Activated T-helper 2 cell treated with anti-CD3 and anti-CD28 coated beads, Interferon-gamma antibody, Interleukin-2, Interleukin-4, amounts not matched to agents 10 μg/mL and 5 μg/mL and 100 μg/mL, durations not matched to agents 14 hours and 24 hours and 36 hours (primary cell): ENCODE measurements around the gene SVIL. TPM values are rescaled to one million over a fixed set of nuclear protein-coding genes. Genes with fewer than 3 reads are reported as not detected.
"Not testable (repeated sequence)": the region's sequence is repeated elsewhere in the genome, so short reads cannot be mapped to it uniquely, and the experiment has no call there.

ENCODE experiments used
- DNase-seq: peaks from one replicate; pipeline ENCODE4 v3.0.0; 2021; ENCODE audit warnings: low spot score
- H3K27ac Mint-ChIP-seq: one replicate; pipeline ENCODE4 v1.8.0; 2021; ENCODE audit warnings: mixed read lengths
- H3K27me3 Mint-ChIP-seq: one replicate; pipeline ENCODE4 v1.8.0; 2021; ENCODE audit warnings: low read depth, mixed read lengths
- H3K36me3 Mint-ChIP-seq: one replicate; pipeline ENCODE4 v1.8.0; 2021; ENCODE audit warnings: low read depth, mixed read lengths
- H3K4me1 Mint-ChIP-seq: one replicate; pipeline ENCODE4 v1.8.0; 2021; ENCODE audit warnings: low read depth, mixed read lengths
- H3K4me3 Mint-ChIP-seq: one replicate; pipeline ENCODE4 v1.8.0; 2021; ENCODE audit warnings: low read depth, mild to moderate bottlenecking, moderate library complexity, mixed read lengths
- H3K9me3 Mint-ChIP-seq: one replicate; pipeline ENCODE4 v1.8.0; 2021; ENCODE audit warnings: mixed read lengths
- intact Hi-C: fragments of 100-400 bp; cut with micrococcal nuclease; formaldehyde crosslinking; loops from one replicate; pipeline ENCODE4 v1.15.1; 2023
- total RNA-seq: library from RNA; stranded (reverse); gene quantifications from 2 replicates; pipeline ENCODE4 v1.2.3, GENCODE V29; 2022

Gene SVIL
- total RNA-seq, 1 donor from 2014 or later: 9.8 TPM

- H3K27ac Mint-ChIP-seq, H3K36me3 Mint-ChIP-seq, H3K27me3 Mint-ChIP-seq, H3K4me1 Mint-ChIP-seq, DNase-seq, intact Hi-C loops, H3K4me3 Mint-ChIP-seq: not testable (repeated sequence)
- H3K9me3 Mint-ChIP-seq: peaks cover 23% of the 10 kb centered on the region
These were observed 20.5 kb downstream of the SVIL start for GRCh38 chr10:29614289-29614688.

DNA sequence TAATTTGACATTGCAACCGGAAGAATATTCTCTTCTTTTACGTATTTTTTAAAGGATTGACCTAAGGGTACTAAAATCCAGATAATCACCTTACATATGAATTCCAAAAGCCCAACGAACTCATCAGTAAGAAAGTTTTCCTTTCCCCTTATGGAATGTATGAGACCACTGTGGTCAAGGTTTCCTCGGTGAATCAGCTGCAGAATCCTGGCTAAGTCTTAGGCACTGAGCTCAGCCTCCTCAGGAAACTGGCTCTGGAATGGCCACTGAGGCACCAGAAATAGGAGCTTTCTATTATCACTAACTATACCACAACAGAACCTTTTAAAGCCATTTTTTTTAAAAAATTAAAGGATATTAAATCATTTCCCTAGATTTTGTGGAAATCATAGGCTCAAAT lies 21.0 kb downstream of the SVIL start:
- Mint-ChIP-seq H3K27ac (no peak overlapping the region), H3K4me1 (no peaks in the 10 kb centered on the region), H3K4me3 (no peak overlapping the region), H3K36me3 (peaks cover 3% of the 10 kb centered on the region), H3K9me3 (peaks cover 27% of the 10 kb centered on the region), H3K27me3 (no peaks in the 10 kb centered on the region)
- no peak for DNase-seq
- intact Hi-C loops: no loop called here

- H3K27ac Mint-ChIP-seq: no peak overlapping the region
- H3K4me1 Mint-ChIP-seq: no peaks in the 10 kb centered on the region
- peaks cover 27% of the 10 kb centered on the region for H3K9me3 Mint-ChIP-seq
- intact Hi-C loops: no loop called here
- peaks cover 3% of the 10 kb centered on the region for H3K36me3 Mint-ChIP-seq
- H3K27me3 Mint-ChIP-seq: no peaks in the 10 kb centered on the region
- no peak for DNase-seq
- H3K4me3 Mint-ChIP-seq: no peak overlapping the region
These were observed 21.6 kb downstream of the SVIL start for GRCh38 chr10:29613196-29613595.

DNA sequence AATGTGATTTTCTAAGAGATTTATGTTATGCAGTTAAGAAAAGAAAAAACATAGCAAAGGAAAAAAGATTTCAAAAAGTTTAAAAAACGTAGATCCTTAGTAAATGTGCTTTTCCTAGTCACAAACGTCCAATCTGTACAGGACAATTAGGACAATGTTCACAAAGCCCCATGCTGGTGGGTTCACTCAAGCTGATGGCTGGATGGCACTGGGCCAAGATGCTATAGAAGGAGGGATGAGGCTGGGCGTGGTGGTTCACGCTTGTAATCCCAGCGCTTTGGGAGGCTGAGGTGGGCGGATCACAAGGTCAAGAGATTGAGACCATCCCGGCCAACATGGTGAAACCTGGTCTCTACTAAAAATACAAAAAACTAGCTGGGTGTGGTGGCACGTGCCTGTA lies 22.1 kb downstream of the SVIL start:
- no peak overlapping the region for H3K4me3 Mint-ChIP-seq
- H3K4me1 Mint-ChIP-seq: no peaks in the 10 kb centered on the region
- intact Hi-C loops: no loop called here

DNA sequence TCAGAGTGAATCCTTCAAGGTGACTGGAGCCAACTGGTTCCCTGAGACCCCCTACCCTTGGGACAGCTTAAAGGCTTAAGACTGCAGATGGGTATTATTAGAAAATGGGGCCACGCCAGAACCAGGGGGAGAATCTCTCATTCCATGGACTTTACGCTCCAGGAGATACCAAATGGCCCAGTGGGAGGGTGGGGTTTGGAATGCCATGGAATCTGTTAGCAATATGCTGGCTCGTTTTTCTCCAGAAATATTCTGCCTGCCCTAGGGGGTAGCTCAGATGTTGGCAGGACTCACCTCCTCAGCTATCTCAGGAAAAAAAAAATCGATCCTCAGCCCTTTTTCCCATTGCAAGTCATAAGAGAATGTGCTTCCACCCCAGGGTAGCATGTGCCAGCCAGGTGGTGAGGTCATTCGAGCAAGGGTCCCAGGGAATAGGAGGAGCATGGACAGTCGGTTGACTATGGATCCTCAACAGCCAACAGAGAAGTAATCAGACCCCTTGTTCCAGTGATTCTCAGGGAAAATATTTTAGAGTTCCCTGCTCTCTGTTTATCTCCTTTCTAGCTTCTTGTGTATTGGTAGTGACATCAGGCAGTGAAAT lies 22.9 kb downstream of the SVIL start:
- H3K27ac Mint-ChIP-seq: no peak overlapping the region
- DNase-seq: no peak
- H3K4me1 Mint-ChIP-seq: no peaks in the 10 kb centered on the region
- intact Hi-C loops: no loop called here
- no peak overlapping the region for H3K4me3 Mint-ChIP-seq
- H3K36me3 Mint-ChIP-seq: peaks cover 3% of the 10 kb centered on the region
- H3K27me3 Mint-ChIP-seq: no peaks in the 10 kb centered on the region
- peaks cover 27% of the 10 kb centered on the region for H3K9me3 Mint-ChIP-seq

More for the DNA sequence above, 22.1 kb downstream of the SVIL start:
- no peak overlapping the region for H3K27ac Mint-ChIP-seq
- DNase-seq: no peak
- H3K27me3 Mint-ChIP-seq: no peaks in the 10 kb centered on the region
- H3K36me3 Mint-ChIP-seq: peaks cover 3% of the 10 kb centered on the region
- peaks cover 27% of the 10 kb centered on the region for H3K9me3 Mint-ChIP-seq

- DNase-seq: no peak
- Mint-ChIP-seq H3K27ac (no peak overlapping the region), H3K36me3 (peaks cover 3% of the 10 kb centered on the region), H3K9me3 (peaks cover 27% of the 10 kb centered on the region), H3K4me1 (no peaks in the 10 kb centered on the region), H3K4me3 (no peak overlapping the region), H3K27me3 (no peaks in the 10 kb centered on the region)
- intact Hi-C loops: no loop called here
These were observed 23.7 kb downstream of the SVIL start for GRCh38 chr10:29610876-29611647.

DNA sequence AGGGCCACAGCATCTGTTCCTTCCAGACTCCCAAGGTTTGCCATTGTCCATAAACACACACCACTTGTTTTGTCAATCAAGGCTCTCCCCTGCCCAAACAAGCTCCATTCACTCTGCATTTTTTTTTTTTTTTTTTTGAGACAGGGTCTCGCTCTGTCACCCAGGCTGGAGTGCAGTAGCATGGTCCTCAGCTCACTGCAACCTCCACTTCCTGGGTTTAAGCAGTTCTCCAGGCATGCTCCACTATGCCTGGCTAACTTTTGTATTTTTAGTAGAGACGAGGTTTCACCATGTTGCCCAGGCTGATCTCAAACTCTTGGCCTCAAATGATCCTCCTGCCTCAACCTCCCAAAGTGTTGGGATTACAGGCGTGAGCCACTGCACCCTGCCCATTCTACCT lies 24.4 kb downstream of the SVIL start:
- H3K36me3 Mint-ChIP-seq, H3K27ac Mint-ChIP-seq, H3K4me1 Mint-ChIP-seq, H3K27me3 Mint-ChIP-seq, H3K4me3 Mint-ChIP-seq, DNase-seq, intact Hi-C loops: not testable (repeated sequence)
- peaks cover 27% of the 10 kb centered on the region for H3K9me3 Mint-ChIP-seq

DNA sequence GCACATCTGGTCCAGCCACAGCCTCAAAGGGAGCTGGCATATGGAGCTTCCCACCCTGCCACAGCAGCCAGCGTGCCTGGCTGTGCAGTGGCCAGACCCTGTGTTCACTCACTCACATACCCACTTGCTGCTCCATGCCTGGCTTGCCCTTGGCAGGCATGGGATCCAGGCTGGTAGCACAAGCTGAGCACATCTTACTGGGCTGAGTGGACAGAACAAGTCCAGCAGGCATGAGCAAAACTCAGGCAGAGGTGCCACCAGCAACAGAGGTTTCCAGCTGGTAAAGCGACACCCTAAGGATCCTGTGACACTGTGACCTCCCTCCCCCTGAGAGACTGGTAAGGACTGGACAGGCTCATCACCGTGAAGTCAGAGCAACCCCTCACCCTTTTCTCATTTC lies 25.1 kb downstream of the SVIL start:
- Mint-ChIP-seq H3K36me3 (peaks cover 3% of the 10 kb centered on the region), H3K4me3 (no peak overlapping the region), H3K4me1 (no peaks in the 10 kb centered on the region), H3K27me3 (no peaks in the 10 kb centered on the region), H3K27ac (no peak overlapping the region), H3K9me3 (peaks cover 27% of the 10 kb centered on the region)
- intact Hi-C loops: no loop called here
- no peak for DNase-seq

DNA sequence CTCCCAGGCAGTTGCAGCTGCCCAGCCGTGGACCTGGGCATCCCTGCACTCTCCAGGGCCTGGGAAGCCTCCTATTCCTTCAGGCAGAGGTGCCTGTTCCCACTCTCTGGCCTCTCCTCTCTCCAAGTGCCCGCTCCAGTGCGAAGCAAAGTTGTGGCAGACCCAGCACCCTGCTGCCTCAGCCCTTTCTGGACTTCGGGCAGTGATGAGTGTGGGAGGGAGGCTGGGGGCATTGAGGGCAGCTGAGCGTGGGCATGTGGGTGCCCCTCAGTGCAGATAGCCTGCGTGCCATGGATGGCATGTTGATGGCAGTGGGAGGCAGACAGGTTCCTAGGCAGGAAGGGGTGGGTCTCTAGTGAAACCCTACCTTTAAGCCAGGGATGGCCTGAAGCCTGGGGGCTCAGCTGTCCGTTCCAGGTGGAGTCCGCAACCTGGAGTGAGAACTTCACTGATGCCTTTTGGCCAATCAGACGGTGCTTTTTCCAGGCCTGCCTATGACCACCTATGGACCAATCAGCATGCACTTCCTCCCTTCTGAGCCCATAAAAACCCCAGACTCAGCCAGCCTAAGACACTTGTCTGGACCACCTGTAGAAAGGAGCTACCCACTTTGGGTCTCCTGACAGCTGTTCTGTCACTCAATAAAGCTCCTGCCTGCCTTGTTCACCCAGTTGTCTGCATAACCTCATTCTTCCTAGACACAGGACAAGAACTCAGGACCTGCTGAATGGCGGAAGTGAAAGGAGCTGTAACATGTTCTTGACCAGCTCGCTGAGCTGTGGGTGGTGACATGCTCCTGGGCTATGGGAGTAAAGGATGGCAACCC lies 26.1 kb downstream of the SVIL start:
- Mint-ChIP-seq H3K9me3 (peaks cover 23% of the 10 kb centered on the region), H3K4me1 (no peaks in the 10 kb centered on the region), H3K27me3 (no peaks in the 10 kb centered on the region), H3K27ac (no peak overlapping the region), H3K4me3 (no peak overlapping the region), H3K36me3 (peaks cover 3% of the 10 kb centered on the region)
- intact Hi-C loops: no loop called here
- DNase-seq: no peak

DNA sequence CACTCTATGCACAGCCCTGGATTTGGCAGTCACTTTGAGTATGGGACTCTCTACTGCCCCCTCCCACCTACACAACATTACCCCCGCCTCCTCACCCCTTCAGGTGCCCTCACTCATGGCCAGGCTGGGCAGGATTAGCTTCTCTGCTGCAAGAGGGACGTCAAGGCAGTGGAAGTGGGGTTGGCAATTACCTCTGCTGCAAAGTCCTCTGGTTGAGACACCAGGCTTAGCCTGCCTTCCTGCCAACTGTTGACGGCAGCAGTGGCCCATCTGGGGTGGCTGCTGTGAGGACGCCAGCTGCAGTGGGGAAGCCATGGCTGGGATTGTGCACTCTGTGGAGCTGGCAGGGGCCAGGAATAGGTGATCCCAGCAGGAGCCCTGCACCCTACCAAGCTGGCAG lies 26.7 kb downstream of the SVIL start:
- Mint-ChIP-seq H3K27me3 (no peaks in the 10 kb centered on the region), H3K9me3 (peaks cover 23% of the 10 kb centered on the region), H3K36me3 (peaks cover 3% of the 10 kb centered on the region), H3K4me3 (no peak overlapping the region), H3K27ac (no peak overlapping the region), H3K4me1 (no peaks in the 10 kb centered on the region)
- intact Hi-C loops: no loop called here
- no peak for DNase-seq

GRCh38 chr10:29607576-29607975 lies 27.2 kb downstream of the SVIL start:
- Mint-ChIP-seq H3K27ac (no peak overlapping the region), H3K4me3 (no peak overlapping the region), H3K36me3 (peaks cover 3% of the 10 kb centered on the region), H3K27me3 (no peaks in the 10 kb centered on the region), H3K4me1 (no peaks in the 10 kb centered on the region), H3K9me3 (peaks cover 23% of the 10 kb centered on the region)
- intact Hi-C loops: no loop called here
- no peak for DNase-seq

GRCh38 chr10:29606693-29607092 lies 28.1 kb downstream of the SVIL start:
- H3K27ac Mint-ChIP-seq, H3K4me3 Mint-ChIP-seq, H3K4me1 Mint-ChIP-seq, H3K27me3 Mint-ChIP-seq, DNase-seq, intact Hi-C loops, H3K36me3 Mint-ChIP-seq: not testable (repeated sequence)
- peaks cover 23% of the 10 kb centered on the region for H3K9me3 Mint-ChIP-seq

GRCh38 chr10:29604291-29604825 lies 30.4 kb downstream of the SVIL start:
- H3K9me3 Mint-ChIP-seq: peaks cover 4% of the 10 kb centered on the region
- H3K4me1 Mint-ChIP-seq: no peaks in the 10 kb centered on the region
- no peak overlapping the region for H3K27ac Mint-ChIP-seq
- DNase-seq: no peak
- no peaks in the 10 kb centered on the region for H3K36me3 Mint-ChIP-seq
- no peak overlapping the region for H3K4me3 Mint-ChIP-seq
- H3K27me3 Mint-ChIP-seq: no peaks in the 10 kb centered on the region
- intact Hi-C loops: no loop called here
